Fibroblast of lung (primary cell): ENCODE results near the gene GAGE13.
"Not testable (repeated sequence)": the region's sequence is repeated elsewhere in the genome, so short reads cannot be mapped to it uniquely, and the experiment has no call there.

ENCODE experiments used
- EZH2 ChIP-seq: IDR thresholded peaks from 2 replicates; pipeline ENCODE4 v1.5.1; 2012; ENCODE audit warnings: low read length, control low read depth, mild to moderate bottlenecking; ENCODE audit errors: missing control alignments
- TF ChIP-seq, protein P1 (sequence below), 2 donors: IDR thresholded peaks in 1 of 2; conservative IDR thresholded peaks in 1 of 2; 1 replicate in 1 of 2; 2 replicates in 1 of 2; pipeline ENCODE4 v1.5.1; 2011 to 2012; ENCODE audit warnings: low read length in 2 of 2, control low read depth in 1 of 2, inconsistent platforms in 1 of 2, low read depth in 1 of 2, mild to moderate bottlenecking in 1 of 2

GRCh38 chrX:49307775-49308174 is 23.6 kb upstream of the GAGE13 start:
- TF ChIP-seq, protein P1, sequence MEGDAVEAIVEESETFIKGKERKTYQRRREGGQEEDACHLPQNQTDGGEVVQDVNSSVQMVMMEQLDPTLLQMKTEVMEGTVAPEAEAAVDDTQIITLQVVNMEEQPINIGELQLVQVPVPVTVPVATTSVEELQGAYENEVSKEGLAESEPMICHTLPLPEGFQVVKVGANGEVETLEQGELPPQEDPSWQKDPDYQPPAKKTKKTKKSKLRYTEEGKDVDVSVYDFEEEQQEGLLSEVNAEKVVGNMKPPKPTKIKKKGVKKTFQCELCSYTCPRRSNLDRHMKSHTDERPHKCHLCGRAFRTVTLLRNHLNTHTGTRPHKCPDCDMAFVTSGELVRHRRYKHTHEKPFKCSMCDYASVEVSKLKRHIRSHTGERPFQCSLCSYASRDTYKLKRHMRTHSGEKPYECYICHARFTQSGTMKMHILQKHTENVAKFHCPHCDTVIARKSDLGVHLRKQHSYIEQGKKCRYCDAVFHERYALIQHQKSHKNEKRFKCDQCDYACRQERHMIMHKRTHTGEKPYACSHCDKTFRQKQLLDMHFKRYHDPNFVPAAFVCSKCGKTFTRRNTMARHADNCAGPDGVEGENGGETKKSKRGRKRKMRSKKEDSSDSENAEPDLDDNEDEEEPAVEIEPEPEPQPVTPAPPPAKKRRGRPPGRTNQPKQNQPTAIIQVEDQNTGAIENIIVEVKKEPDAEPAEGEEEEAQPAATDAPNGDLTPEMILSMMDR (conservative IDR thresholded peaks at IDR 0.05 in 1 of 2, IDR thresholded peaks at IDR 0.05 in 1 of 2; ENCODE audit: low read depth in 1 of 2, low read length in 2 of 2), result not testable (repeated sequence)
- TF ChIP-seq EZH2, result not testable (repeated sequence)
